Choroid plexus epithelial cell (primary cell): Measurements from ENCODE around the gene SAMD4A.

ENCODE experiments used
- DNase-seq: peaks from one replicate; pipeline ENCODE4 v3.0.0-alpha.2; 2010; ENCODE audit warnings: low read depth
- H3K4me3 ChIP-seq: 2 replicates; pipeline ENCODE4 v1.5.1; 2011; ENCODE audit warnings: low read depth, mild to moderate bottlenecking, control low read depth, low read length, moderate library complexity
- CTCF ChIP-seq: conservative IDR thresholded peaks from 2 replicates; pipeline ENCODE4 v1.5.1; 2011; ENCODE audit warnings: low read depth, mild to moderate bottlenecking, control low read depth, inconsistent platforms, low read length, moderate library complexity

SAMD4A gene

DNA sequence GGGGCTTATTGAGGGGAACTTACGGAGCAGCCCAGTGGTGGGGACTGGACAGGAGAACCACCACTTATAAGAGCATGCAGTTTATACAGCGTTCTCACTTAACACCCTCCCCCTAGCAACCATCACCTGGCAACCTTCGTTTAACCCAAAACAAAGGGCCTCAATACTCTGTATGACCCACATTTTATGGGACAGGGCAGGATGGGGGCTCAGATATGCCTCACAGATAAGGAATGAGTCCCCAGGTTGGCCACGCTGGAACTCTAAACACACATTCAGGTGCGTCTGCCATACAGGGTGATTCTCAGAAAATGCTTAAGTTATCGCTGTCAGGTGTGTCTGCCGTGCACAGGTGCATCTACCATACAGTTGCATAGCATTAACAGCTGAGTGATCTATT, 236.5 kb downstream of the SAMD4A start:
- no peak overlapping the region for H3K4me3 ChIP-seq
- DNase-seq = no peak
- TF ChIP-seq CTCF = no peak

GRCh38 chr14:54803926-54804537, 237.1 kb downstream of the SAMD4A start:
- TF ChIP-seq CTCF = no peak
- DNase-seq = no peak
- no peak overlapping the region for H3K4me3 ChIP-seq

DNA sequence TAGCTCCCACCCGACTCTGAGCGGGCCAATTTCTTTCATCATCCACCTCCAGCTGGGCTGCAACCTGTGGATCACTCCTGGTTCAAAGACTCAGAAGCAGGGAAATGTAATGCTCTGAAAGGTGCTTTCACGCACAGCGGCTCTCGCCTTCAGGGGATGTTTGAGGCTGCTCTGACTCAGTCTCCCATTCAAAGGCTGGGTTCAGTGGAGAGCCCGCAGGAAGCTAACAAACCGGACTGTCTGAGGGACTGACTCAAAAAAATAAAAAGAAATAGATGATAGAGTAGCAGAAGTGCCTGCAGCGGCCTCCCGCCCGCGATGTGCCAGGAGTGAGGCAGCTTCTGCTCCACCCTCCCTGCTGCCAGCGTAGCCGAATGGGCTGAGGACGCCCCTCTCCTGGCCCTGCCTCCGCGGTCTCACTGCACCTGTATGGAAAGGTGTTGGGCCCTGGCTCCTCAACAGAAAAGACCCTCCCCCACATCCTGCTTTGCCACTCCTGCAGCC, 237.7 kb downstream of the SAMD4A start:
- DNase-seq = no peak
- no peak for TF ChIP-seq CTCF
- H3K4me3 ChIP-seq = no peak overlapping the region

DNA sequence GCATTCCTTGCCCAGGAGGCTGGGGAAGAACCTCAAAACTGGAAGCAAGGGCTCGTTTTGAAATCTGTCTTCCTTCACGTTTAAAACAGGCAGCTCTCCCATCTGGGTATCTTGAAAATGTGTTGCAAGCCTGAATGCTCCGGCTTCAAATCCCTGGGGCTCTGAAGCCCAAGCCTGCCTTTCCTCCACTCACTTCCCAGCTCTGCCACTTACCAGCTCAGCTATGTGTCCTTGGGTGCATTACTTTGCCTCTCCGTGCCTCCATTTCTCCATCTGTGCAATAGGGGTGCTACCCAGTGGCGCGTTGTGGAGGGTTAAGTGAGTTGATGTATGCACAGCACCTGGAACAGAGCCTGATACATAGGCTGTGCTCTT, 238.1 kb downstream of the SAMD4A start:
- TF ChIP-seq CTCF = no peak
- no peak for DNase-seq
- no peak overlapping the region for H3K4me3 ChIP-seq

DNA sequence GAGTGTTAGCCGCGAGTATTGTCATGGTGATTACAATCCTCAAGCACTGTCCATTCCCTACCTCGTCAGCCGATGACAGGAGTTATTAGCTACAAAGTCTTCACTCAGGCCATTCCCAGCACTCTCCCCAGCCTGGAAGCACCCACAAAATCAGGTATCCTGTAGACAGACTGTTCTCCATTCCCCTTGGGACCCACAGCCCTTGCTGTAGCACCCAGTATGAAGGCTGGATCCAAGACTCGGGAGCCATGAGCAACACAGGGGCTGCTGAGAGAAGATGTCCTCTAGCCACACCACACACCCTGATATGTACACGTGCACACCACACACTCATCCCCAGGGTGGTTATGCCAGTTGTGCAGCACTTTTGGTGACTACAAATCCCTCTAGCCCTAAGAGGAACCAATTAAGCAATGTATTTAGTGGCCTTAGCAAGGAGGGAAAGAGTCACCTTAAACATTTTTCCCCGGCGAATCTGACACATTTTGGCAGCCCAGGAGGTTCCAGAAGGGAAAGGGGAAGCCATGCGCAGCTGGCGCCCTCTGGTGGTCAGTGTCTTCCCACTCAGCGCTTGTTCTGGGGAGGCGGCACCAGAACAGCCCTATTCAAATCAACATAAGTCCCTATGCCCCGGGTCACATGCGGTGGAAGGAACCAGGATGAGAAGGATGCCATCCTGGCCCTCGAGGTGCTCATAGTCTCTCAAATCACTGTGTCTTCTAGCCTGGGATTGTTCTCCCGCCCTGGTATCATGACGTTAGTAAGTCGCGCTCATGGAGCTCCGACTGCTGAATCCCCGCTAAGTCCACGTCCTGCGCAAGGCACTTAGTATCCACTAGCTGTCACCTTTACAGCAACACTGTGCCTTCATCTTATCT, 238.8 kb downstream of the SAMD4A start:
- H3K4me3 ChIP-seq = peak overlapping the region; percentile 22
- peak; percentile 84 for DNase-seq
- TF ChIP-seq CTCF = peak; percentile 99

- no peak overlapping the region for H3K4me3 ChIP-seq
- TF ChIP-seq CTCF = no peak
- DNase-seq = no peak
Measured at GRCh38 chr14:54806616-54807015, 239.7 kb downstream of the SAMD4A start.
